22Rv1 (cell line): ENCODE results near the gene ERGIC1.

Source experiments
- H3K27ac ChIP-seq: fragments of 450-650 bp; 2 replicates; pipeline ENCODE4 v1.5.1; 2017
- ZFX ChIP-seq: fragments of 450-650 bp; IDR thresholded peaks from 2 replicates; pipeline ENCODE4 v1.6.1; 2017; ENCODE audit warnings: antibody characterized with exemption, borderline replicate concordance
- TF ChIP-seq, protein P1 (sequence below): fragments of 450-650 bp; IDR thresholded peaks from 2 replicates; pipeline ENCODE4 v1.5.1; 2017; ENCODE audit warnings: mild to moderate bottlenecking

The ERGIC1 gene

DNA sequence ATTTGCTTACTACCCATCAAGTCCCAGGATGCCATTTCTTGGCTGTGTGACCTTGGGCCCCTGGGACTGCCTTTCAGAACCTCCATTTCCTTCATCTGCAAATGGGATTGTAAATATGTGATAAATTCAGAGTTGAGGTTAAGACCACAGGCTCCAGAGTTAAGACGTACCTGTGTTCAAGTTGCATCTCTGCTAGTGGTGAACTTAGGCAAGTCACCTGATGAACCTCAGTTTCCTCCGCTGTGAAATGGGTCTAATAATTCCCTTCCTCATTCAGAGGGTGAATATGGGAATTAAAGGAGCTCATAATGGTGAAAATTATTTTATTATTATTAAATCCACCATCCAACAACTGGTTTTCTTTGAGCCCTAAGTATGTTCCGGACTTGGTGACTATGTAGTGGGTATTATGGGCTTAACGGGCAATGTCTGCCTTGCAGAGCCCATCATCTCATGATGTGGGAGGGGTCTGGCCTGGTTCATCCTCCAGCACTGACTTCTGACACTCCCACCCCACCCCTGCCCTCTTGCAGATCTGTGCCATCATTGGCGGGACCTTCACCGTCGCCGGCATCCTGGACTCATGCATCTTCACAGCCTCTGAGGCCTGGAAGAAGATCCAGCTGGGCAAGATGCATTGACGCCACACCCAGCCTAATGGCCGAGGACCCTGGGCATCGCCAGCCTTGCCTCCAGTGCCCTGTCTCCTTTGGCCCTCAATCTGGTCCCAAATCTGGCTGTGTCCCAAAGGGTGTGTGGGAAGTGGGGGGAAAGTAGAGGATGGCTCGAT is 116.3 kb downstream of the ERGIC1 start:
- H3K27ac ChIP-seq: no peak overlapping the region

DNA sequence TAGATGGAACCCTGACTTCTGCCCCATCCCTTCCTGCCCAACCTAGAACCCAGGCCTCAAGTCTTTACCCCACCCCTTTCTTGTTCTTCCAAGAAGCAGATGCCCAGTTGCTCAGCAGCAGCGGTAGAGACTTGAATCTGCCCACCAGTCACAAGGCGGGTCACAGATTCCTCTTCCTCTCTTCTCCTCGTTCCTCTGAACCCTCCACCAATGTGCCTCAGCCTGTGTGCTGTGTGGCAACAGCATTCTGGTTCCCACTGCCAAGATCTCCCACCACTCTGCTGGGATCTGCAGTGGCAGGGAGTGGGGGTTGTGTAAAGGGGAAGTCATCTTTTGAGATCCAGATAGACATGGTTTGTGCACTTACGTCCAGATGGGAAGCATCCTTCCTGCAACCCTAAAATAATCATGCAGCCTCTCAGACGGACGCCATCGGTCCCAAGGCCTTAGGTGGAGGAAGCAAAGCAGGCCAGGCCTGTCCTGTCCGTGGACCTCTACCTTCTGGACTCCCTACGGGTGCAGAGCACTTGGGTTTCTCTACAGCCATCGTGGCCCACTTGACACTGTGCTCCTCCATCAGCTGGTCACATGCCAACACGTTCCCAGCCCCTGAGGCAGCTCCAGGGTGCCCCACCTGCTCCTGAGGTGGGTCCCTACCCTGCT is 117.5 kb downstream of the ERGIC1 start:
- no peak for TF ChIP-seq ZFX
- TF ChIP-seq, protein P1, sequence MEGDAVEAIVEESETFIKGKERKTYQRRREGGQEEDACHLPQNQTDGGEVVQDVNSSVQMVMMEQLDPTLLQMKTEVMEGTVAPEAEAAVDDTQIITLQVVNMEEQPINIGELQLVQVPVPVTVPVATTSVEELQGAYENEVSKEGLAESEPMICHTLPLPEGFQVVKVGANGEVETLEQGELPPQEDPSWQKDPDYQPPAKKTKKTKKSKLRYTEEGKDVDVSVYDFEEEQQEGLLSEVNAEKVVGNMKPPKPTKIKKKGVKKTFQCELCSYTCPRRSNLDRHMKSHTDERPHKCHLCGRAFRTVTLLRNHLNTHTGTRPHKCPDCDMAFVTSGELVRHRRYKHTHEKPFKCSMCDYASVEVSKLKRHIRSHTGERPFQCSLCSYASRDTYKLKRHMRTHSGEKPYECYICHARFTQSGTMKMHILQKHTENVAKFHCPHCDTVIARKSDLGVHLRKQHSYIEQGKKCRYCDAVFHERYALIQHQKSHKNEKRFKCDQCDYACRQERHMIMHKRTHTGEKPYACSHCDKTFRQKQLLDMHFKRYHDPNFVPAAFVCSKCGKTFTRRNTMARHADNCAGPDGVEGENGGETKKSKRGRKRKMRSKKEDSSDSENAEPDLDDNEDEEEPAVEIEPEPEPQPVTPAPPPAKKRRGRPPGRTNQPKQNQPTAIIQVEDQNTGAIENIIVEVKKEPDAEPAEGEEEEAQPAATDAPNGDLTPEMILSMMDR: no peak
- no peak overlapping the region for H3K27ac ChIP-seq

More for the DNA sequence above, 116.3 kb downstream of the ERGIC1 start:
- TF ChIP-seq, protein P1: no peak
- no peak for TF ChIP-seq ZFX

DNA sequence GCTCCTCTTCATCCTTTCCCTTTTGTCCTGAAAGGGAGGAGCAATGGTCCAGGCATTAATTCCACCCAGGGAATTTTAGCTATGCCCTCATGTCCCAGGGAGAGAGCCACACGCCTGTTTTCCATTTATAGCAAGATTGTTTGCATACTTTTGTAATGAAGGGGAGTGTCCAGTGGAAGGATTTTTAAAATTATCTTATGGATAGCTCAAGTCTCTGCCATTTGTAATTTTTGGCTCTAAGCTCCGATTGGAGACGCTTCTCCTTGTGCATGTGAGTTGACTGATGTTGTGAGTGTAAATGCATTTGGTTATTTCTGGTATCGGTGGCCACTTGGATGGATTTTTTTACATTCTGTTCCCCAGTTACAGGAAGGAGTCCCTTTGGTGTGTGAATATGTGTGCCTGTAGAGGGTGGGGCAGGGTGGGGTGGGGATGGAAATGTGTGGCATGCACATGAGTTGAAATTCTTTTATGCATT is 118.0 kb downstream of the ERGIC1 start:
- TF ChIP-seq, protein P1: no peak
- no peak for TF ChIP-seq ZFX
- no peak overlapping the region for H3K27ac ChIP-seq

- no peak overlapping the region for H3K27ac ChIP-seq
- TF ChIP-seq ZFX: no peak
- TF ChIP-seq, protein P1: no peak
Observed at GRCh38 chr5:172953776-172954675, 120.0 kb downstream of the ERGIC1 start.

- H3K27ac ChIP-seq: no peak overlapping the region
- TF ChIP-seq, protein P1: no peak
- no peak for TF ChIP-seq ZFX
Observed at GRCh38 chr5:172954751-172955159, 120.7 kb downstream of the ERGIC1 start.

- TF ChIP-seq, protein P1: no peak
- no peak for TF ChIP-seq ZFX
- H3K27ac ChIP-seq: no peak overlapping the region; the same call in 1 of the 2 replicates
Observed at GRCh38 chr5:172956228-172956627, 122.2 kb downstream of the ERGIC1 start.
